ENCODE measurements around the gene EFCAB14. TPM values are rescaled to one million over a fixed set of nuclear protein-coding genes. Genes with fewer than 3 reads are reported as not detected.
A peak's percentile ranks its signal among the peaks of the same experiment; 100 is the strongest.

Gene EFCAB14
- total RNA-seq, 1 donor from 2014 or later = 50.7 TPM

GRCh38 chr1:46753985-46754384 lies 35.1 kb upstream of the EFCAB14 start:
- H3K27ac Mint-ChIP-seq (ENCODE audit: unreplicated experiment) = no peak overlapping the region

GRCh38 chr1:46749921-46750404 lies 31.0 kb upstream of the EFCAB14 start:
- Histone ChIP-seq H3K4me3 (ENCODE audit: insufficient read depth, low read depth, low read length) (no peak overlapping the region), H3K9ac (ENCODE audit: low read length) (no peak overlapping the region), H4K20me1 (ENCODE audit: insufficient read depth, low read length) (no peaks in the 10 kb centered on the region), H3K27ac (ENCODE audit: low read depth, low read length) (no peak overlapping the region), H3K27me3 (ENCODE audit: insufficient read depth, low read length) (peaks cover 2% of the 10 kb centered on the region), H3K4me2 (ENCODE audit: low read length) (no peak overlapping the region), H3K79me2 (ENCODE audit: insufficient read depth, low read length) (no peaks in the 10 kb centered on the region), H3K9me3 (ENCODE audit: insufficient read depth, low read depth, low read length) (no peaks in the 10 kb centered on the region), H2AFZ (ENCODE audit: low read depth, low read length) (no peak overlapping the region), H3K4me1 (ENCODE audit: insufficient read depth, low read length) (no peaks in the 10 kb centered on the region), H3K36me3 (ENCODE audit: insufficient read depth, low read length) (no peaks in the 10 kb centered on the region)
- H3K27me3 Mint-ChIP-seq (ENCODE audit: low read depth, unreplicated experiment) = peaks cover 18% of the 10 kb centered on the region
- TF ChIP-seq EZH2 (IDR thresholded peaks at IDR 0.05; ENCODE audit: insufficient read depth, low read length) (no peak), CTCF (IDR thresholded peaks at IDR 0.05; ENCODE audit: insufficient read depth, low read depth, low read length) (no peak)
- DNase-seq (ENCODE audit: low read depth) (no peak), FAIRE-seq (no peak)
- H3K27ac Mint-ChIP-seq (ENCODE audit: unreplicated experiment) = no peak overlapping the region
- H3K4me1 Mint-ChIP-seq (ENCODE audit: low read depth, unreplicated experiment) = peaks cover 4% of the 10 kb centered on the region
- H3K4me3 Mint-ChIP-seq (ENCODE audit: unreplicated experiment) = no peak overlapping the region
- peaks cover 2% of the 10 kb centered on the region for H3K36me3 Mint-ChIP-seq (ENCODE audit: low read depth, unreplicated experiment)
- H3K9me3 Mint-ChIP-seq (ENCODE audit: unreplicated experiment) = peaks cover 3% of the 10 kb centered on the region

More at GRCh38 chr1:46753985-46754384, 35.1 kb upstream of the EFCAB14 start:
- Histone ChIP-seq H3K9ac (ENCODE audit: low read length) (no peak overlapping the region), H4K20me1 (ENCODE audit: insufficient read depth, low read length) (no peaks in the 10 kb centered on the region), H3K27me3 (ENCODE audit: insufficient read depth, low read length) (peaks cover 2% of the 10 kb centered on the region), H3K9me3 (ENCODE audit: insufficient read depth, low read depth, low read length) (no peaks in the 10 kb centered on the region), H2AFZ (ENCODE audit: low read depth, low read length) (no peak overlapping the region), H3K4me2 (ENCODE audit: low read length) (no peak overlapping the region), H3K4me1 (ENCODE audit: insufficient read depth, low read length) (no peaks in the 10 kb centered on the region), H3K36me3 (ENCODE audit: insufficient read depth, low read length) (no peaks in the 10 kb centered on the region), H3K27ac (ENCODE audit: low read depth, low read length) (no peak overlapping the region), H3K4me3 (ENCODE audit: insufficient read depth, low read depth, low read length) (no peak overlapping the region), H3K79me2 (ENCODE audit: insufficient read depth, low read length) (no peaks in the 10 kb centered on the region)
- Mint-ChIP-seq H3K4me1 (ENCODE audit: low read depth, unreplicated experiment) (peaks cover 25% of the 10 kb centered on the region), H3K9me3 (ENCODE audit: unreplicated experiment) (peaks cover 3% of the 10 kb centered on the region), H3K4me3 (ENCODE audit: unreplicated experiment) (no peak overlapping the region), H3K36me3 (ENCODE audit: low read depth, unreplicated experiment) (peaks cover 2% of the 10 kb centered on the region), H3K27me3 (ENCODE audit: low read depth, unreplicated experiment) (peaks cover 13% of the 10 kb centered on the region)
- TF ChIP-seq EZH2 (IDR thresholded peaks at IDR 0.05; ENCODE audit: insufficient read depth, low read length) = no peak
- TF ChIP-seq CTCF (IDR thresholded peaks at IDR 0.05; ENCODE audit: insufficient read depth, low read depth, low read length) = no peak
- DNase-seq (ENCODE audit: low read depth) (no peak), FAIRE-seq (no peak)

DNA sequence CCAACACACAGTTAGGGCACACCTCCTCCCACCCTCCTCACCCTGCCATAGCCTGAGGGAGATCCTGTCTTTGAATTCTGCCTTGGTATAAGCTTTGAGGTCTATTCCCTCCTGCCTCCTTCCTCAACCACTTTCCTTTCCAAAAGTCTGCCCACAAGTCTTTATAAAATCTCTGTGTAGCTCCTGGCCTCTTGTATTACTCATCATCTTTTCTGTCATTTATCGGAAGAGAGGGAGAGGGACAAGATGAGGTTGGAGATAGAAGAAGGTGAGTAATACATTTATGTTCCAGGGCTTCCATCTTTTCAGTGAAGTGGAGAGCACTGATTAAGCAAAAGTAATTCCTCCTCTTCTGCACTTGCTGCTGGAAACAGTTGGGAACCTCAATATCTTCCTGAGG lies 30.5 kb upstream of the EFCAB14 start:
- Histone ChIP-seq H4K20me1 (ENCODE audit: insufficient read depth, low read length) (no peaks in the 10 kb centered on the region), H3K9ac (ENCODE audit: low read length) (no peak overlapping the region), H3K27ac (ENCODE audit: low read depth, low read length) (no peak overlapping the region), H3K4me1 (ENCODE audit: insufficient read depth, low read length) (no peaks in the 10 kb centered on the region), H3K27me3 (ENCODE audit: insufficient read depth, low read length) (peaks cover 2% of the 10 kb centered on the region), H3K9me3 (ENCODE audit: insufficient read depth, low read depth, low read length) (no peaks in the 10 kb centered on the region), H3K4me2 (ENCODE audit: low read length) (no peak overlapping the region), H3K79me2 (ENCODE audit: insufficient read depth, low read length) (no peaks in the 10 kb centered on the region), H3K36me3 (ENCODE audit: insufficient read depth, low read length) (no peaks in the 10 kb centered on the region), H3K4me3 (ENCODE audit: insufficient read depth, low read depth, low read length) (no peak overlapping the region), H2AFZ (ENCODE audit: low read depth, low read length) (no peak overlapping the region)
- FAIRE-seq (no peak), DNase-seq (ENCODE audit: low read depth) (peak; percentile 29)
- Mint-ChIP-seq H3K36me3 (ENCODE audit: low read depth, unreplicated experiment) (peaks cover 2% of the 10 kb centered on the region), H3K4me1 (ENCODE audit: low read depth, unreplicated experiment) (peaks cover 2% of the 10 kb centered on the region), H3K27me3 (ENCODE audit: low read depth, unreplicated experiment) (peaks cover 18% of the 10 kb centered on the region), H3K4me3 (ENCODE audit: unreplicated experiment) (no peak overlapping the region), H3K27ac (ENCODE audit: unreplicated experiment) (no peak overlapping the region), H3K9me3 (ENCODE audit: unreplicated experiment) (peaks cover 3% of the 10 kb centered on the region)
- TF ChIP-seq CTCF (IDR thresholded peaks at IDR 0.05; ENCODE audit: insufficient read depth, low read depth, low read length) (no peak), EZH2 (IDR thresholded peaks at IDR 0.05; ENCODE audit: insufficient read depth, low read length) (no peak)
